H9 (cell line): ENCODE measurements around the gene KRTAP4-9. TPM values are rescaled to one million over a fixed set of nuclear protein-coding genes. Genes with fewer than 3 reads are reported as not detected.

Experiments used
- DNase-seq: peaks from one replicate; pipeline ENCODE4 v3.0.0-alpha.2; 2017
- H2AFZ ChIP-seq: one replicate; pipeline ENCODE4 v1.6.1; 2013; ENCODE audit warnings: mild to moderate bottlenecking, low read length, control low read depth, moderate library complexity
- H2AK5ac ChIP-seq: 2 replicates; pipeline ENCODE4 v1.6.1; 2013; ENCODE audit warnings: low read length, control low read depth, mixed read lengths; ENCODE audit not compliant: insufficient read length
- H2BK120ac ChIP-seq: one replicate; pipeline ENCODE4 v1.6.1; 2013; ENCODE audit warnings: low read depth, mild to moderate bottlenecking, low read length, control low read depth, inconsistent platforms; ENCODE audit not compliant: poor library complexity, severe bottlenecking
- H2BK12ac ChIP-seq: 2 replicates; pipeline ENCODE4 v1.6.1; 2013; ENCODE audit warnings: low read length, control low read depth, mixed read lengths, low read depth; ENCODE audit not compliant: insufficient read length
- H2BK15ac ChIP-seq: 2 replicates; pipeline ENCODE4 v1.6.1; 2013; ENCODE audit warnings: low read depth, low read length, control low read depth
- H2BK20ac ChIP-seq: one replicate; pipeline ENCODE4 v1.6.1; 2013; ENCODE audit warnings: low read depth, mild to moderate bottlenecking, low read length, control low read depth, inconsistent platforms; ENCODE audit not compliant: poor library complexity, severe bottlenecking
- H2BK5ac ChIP-seq: 2 replicates; pipeline ENCODE4 v1.6.1; 2013; ENCODE audit warnings: low read length, control low read depth, mixed read lengths; ENCODE audit not compliant: insufficient read length
- H3K14ac ChIP-seq: 2 replicates; pipeline ENCODE4 v1.6.1; 2013; ENCODE audit warnings: low read length, control low read depth; ENCODE audit not compliant: insufficient read depth
- H3K18ac ChIP-seq: 2 replicates; pipeline ENCODE4 v1.6.1; 2013; ENCODE audit warnings: low read depth, mild to moderate bottlenecking, mixed read lengths, low read length, control low read depth; ENCODE audit not compliant: insufficient read length
- H3K23ac ChIP-seq: 2 replicates; pipeline ENCODE4 v1.6.1; 2013; ENCODE audit warnings: low read length, control low read depth, mixed read lengths, low read depth; ENCODE audit not compliant: insufficient read length
- H3K23me2 ChIP-seq: 2 replicates; pipeline ENCODE4 v1.6.1; 2013; ENCODE audit warnings: low read depth, mild to moderate bottlenecking, mixed read lengths, low read length, control low read depth; ENCODE audit not compliant: insufficient read length, poor library complexity, severe bottlenecking
- H3K27ac ChIP-seq: 2 replicates; pipeline ENCODE4 v1.5.1; 2013; ENCODE audit warnings: low read length, control low read depth, mixed read lengths, low read depth; ENCODE audit not compliant: insufficient read length
- H3K27me3 ChIP-seq: 2 replicates; pipeline ENCODE4 v1.6.1; 2013; ENCODE audit warnings: low read length, control low read depth, inconsistent platforms; ENCODE audit not compliant: insufficient read depth
- H3K4ac ChIP-seq: 2 replicates; pipeline ENCODE4 v1.6.1; 2013; ENCODE audit warnings: low read depth, mild to moderate bottlenecking, control low read depth, inconsistent platforms, low read length, moderate library complexity
- H3K4me1 ChIP-seq: 2 replicates; pipeline ENCODE4 v1.6.1; 2013; ENCODE audit warnings: low read length, control low read depth, inconsistent platforms; ENCODE audit not compliant: insufficient read depth
- H3K4me2 ChIP-seq: 2 replicates; pipeline ENCODE4 v1.6.1; 2013; ENCODE audit warnings: low read length, control low read depth, mixed read lengths; ENCODE audit not compliant: insufficient read length, insufficient read depth
- H3K56ac ChIP-seq: 2 replicates; pipeline ENCODE4 v1.6.1; 2013; ENCODE audit warnings: low read depth, mild to moderate bottlenecking, mixed read lengths, low read length, control low read depth; ENCODE audit not compliant: insufficient read length
- H3K79me1 ChIP-seq: 2 replicates; pipeline ENCODE4 v1.6.1; 2013; ENCODE audit warnings: low read depth, mild to moderate bottlenecking, moderate library complexity, low read length, control low read depth, inconsistent platforms; ENCODE audit not compliant: insufficient read depth, poor library complexity, severe bottlenecking
- H3K79me2 ChIP-seq: 2 replicates; pipeline ENCODE4 v1.6.1; 2013; ENCODE audit warnings: low read length, control low read depth, inconsistent platforms; ENCODE audit not compliant: insufficient read depth
- H3K9ac ChIP-seq: 2 replicates; pipeline ENCODE4 v1.6.1; 2013; ENCODE audit warnings: low read length, control low read depth, mixed read lengths; ENCODE audit not compliant: insufficient read length; ENCODE audit errors: extremely low read depth
- H3K9me3 ChIP-seq: one replicate; pipeline ENCODE4 v1.6.1; 2013; ENCODE audit warnings: low read depth, low read length, inconsistent platforms; ENCODE audit not compliant: control insufficient read depth
- H3T11ph ChIP-seq: one replicate; pipeline ENCODE4 v1.6.1; 2013; ENCODE audit warnings: mild to moderate bottlenecking, low read length, control low read depth, inconsistent platforms
- H4K20me1 ChIP-seq: one replicate; pipeline ENCODE4 v1.6.1; 2013; ENCODE audit not compliant: control insufficient read depth, insufficient read length, insufficient read depth
- H4K5ac ChIP-seq: 2 replicates; pipeline ENCODE4 v1.6.1; 2013; ENCODE audit warnings: low read depth, mild to moderate bottlenecking, mixed read lengths, low read length, control low read depth; ENCODE audit not compliant: insufficient read length
- H4K8ac ChIP-seq: replicated peaks from 2 replicates; pipeline ENCODE4 v1.6.1; 2013; ENCODE audit warnings: low read length, control low read depth, mixed read lengths, low read depth; ENCODE audit not compliant: insufficient read length
- H4K91ac ChIP-seq: 2 replicates; pipeline ENCODE4 v1.6.1; 2013; ENCODE audit warnings: low read depth, mild to moderate bottlenecking, moderate library complexity, mixed read lengths, low read length, control low read depth; ENCODE audit not compliant: insufficient read length
- H3K27ac Mint-ChIP-seq, 3 experiments: 2 replicates in 2 of 3; 3 replicates in 1 of 3; pipeline ENCODE4 v1.8.0; 2020 to 2021; ENCODE audit warnings: mixed read lengths in 3 of 3, mild to moderate bottlenecking in 1 of 3, moderate library complexity in 1 of 3
- H3K27me3 Mint-ChIP-seq: 2 replicates; pipeline ENCODE4 v1.8.0; 2021; ENCODE audit warnings: low read depth, mild to moderate bottlenecking, moderate library complexity, mixed read lengths
- H3K36me3 Mint-ChIP-seq, 3 experiments: 2 replicates in 2 of 3; 3 replicates in 1 of 3; pipeline ENCODE4 v1.8.0; 2020 to 2021; ENCODE audit warnings: low read depth in 3 of 3, mixed read lengths in 3 of 3; ENCODE audit not compliant: insufficient read depth in 1 of 3
- H3K4me1 Mint-ChIP-seq, 2 experiments: 2 replicates each; pipeline ENCODE4 v1.8.0; 2020; ENCODE audit warnings: mixed read lengths in 2 of 2
- H3K4me3 Mint-ChIP-seq, 2 experiments: 2 replicates in 1 of 2; 3 replicates in 1 of 2; pipeline ENCODE4 v1.8.0; 2020 to 2021; ENCODE audit warnings: mild to moderate bottlenecking in 2 of 2, mixed read lengths in 2 of 2, moderate library complexity in 1 of 2
- H3K9me3 Mint-ChIP-seq, 2 experiments: 2 replicates in 1 of 2; 3 replicates in 1 of 2; pipeline ENCODE4 v1.8.0; 2020; ENCODE audit warnings: mild to moderate bottlenecking in 2 of 2, mixed read lengths in 2 of 2, moderate library complexity in 1 of 2
- CTCF ChIP-seq: fragments of 200-600 bp; sonication (generic); conservative IDR thresholded peaks from 3 replicates; pipeline ENCODE4 v1.8.0; 2021; ENCODE audit warnings: antibody characterized with exemption, mild to moderate bottlenecking
- WGBS: extraction: QIAGEN DNeasy Blood & Tissue Kit; methylation state at CpG from one replicate; pipeline ENCODE4 v1.1.7; 2013; ENCODE audit warnings: missing lambda C conversion rate, low lambda C conversion rate, mixed read lengths; ENCODE audit not compliant: insufficient read length; ENCODE audit errors: extremely low coverage; 5-methylcytosine and 5-hydroxymethylcytosine counted together
- total RNA-seq: library from RNA; stranded (reverse); gene quantifications from 2 replicates; pipeline ENCODE4 v1.2.1, GENCODE V29; 2021

KRTAP4-9 gene
- total RNA-seq, 1 experiment from 2014 or later, result not detected

GRCh38 chr17:41144846-41145245 is 39.7 kb downstream of the KRTAP4-9 start:
- TF ChIP-seq CTCF, result no peak
- no peak overlapping the region for H4K91ac ChIP-seq
- no peak overlapping the region for H2AFZ ChIP-seq
- no peak overlapping the region for H3K18ac ChIP-seq
- Mint-ChIP-seq H3K4me1 (peaks cover 2 to 13% of the 10 kb centered on the region in 2 experiments), H3K36me3 (peaks cover 11 to 34% (median 20%) of the 10 kb centered on the region in 3 experiments), H3K27ac (no peak overlapping the region), H3K9me3 (peaks cover 22 to 28% of the 10 kb centered on the region in 2 experiments), H3K4me3 (no peak overlapping the region), H3K27me3 (no peaks in the 10 kb centered on the region)
- no peak overlapping the region for H2AK5ac ChIP-seq
- H2BK15ac ChIP-seq, result no peak overlapping the region
- no peak overlapping the region for H3K4me2 ChIP-seq
- no peak overlapping the region for H2BK20ac ChIP-seq
- no peaks in the 10 kb centered on the region for H3K79me1 ChIP-seq
- H3K23me2 ChIP-seq, result no peaks in the 10 kb centered on the region
- no peak overlapping the region for H3K4ac ChIP-seq
- H3K79me2 ChIP-seq, result no peaks in the 10 kb centered on the region
- no peak for DNase-seq
- H3K27me3 ChIP-seq, result no peaks in the 10 kb centered on the region
- H2BK120ac ChIP-seq, result no peak overlapping the region
- H3T11ph ChIP-seq, result no peak overlapping the region
- H2BK5ac ChIP-seq, result no peak overlapping the region
- H2BK12ac ChIP-seq, result no peak overlapping the region
- H3K4me1 ChIP-seq, result no peaks in the 10 kb centered on the region
- no peaks in the 10 kb centered on the region for H4K20me1 ChIP-seq
- no peak overlapping the region for H3K14ac ChIP-seq
- no peak overlapping the region for H3K56ac ChIP-seq
- H4K8ac ChIP-seq, result no peak overlapping the region
- H3K27ac ChIP-seq, result no peak overlapping the region
- no peak overlapping the region for H3K23ac ChIP-seq
- no CpG with 5 or more reads among the region's 1 CpG for WGBS
- no peak overlapping the region for H3K9ac ChIP-seq
- no peak overlapping the region for H4K5ac ChIP-seq
- peaks cover 7% of the 10 kb centered on the region for H3K9me3 ChIP-seq
